ENCODE data around the gene PLD6.
"Not testable (repeated sequence)": the region's sequence is repeated elsewhere in the genome, so short reads cannot be mapped to it uniquely, and the experiment has no call there.

PLD6 gene

GRCh38 chr17:17206124-17206912 is at the start of gene PLD6:
Gene PLD6 (minus strand): TSS chr17:17206333. CDS start chr17:17206286, 47 bp downstream.
- DNase-seq, result peak; percentile 31

- not testable (repeated sequence) for DNase-seq
Observed at GRCh38 chr17:17255689-17256088, 49.6 kb upstream of the PLD6 start.

- no peak for DNase-seq
Observed at GRCh38 chr17:17254036-17254435, 47.9 kb upstream of the PLD6 start.

- no peak for DNase-seq
Observed at GRCh38 chr17:17253406-17253805, 47.3 kb upstream of the PLD6 start.

- DNase-seq, result no peak
Observed at GRCh38 chr17:17252149-17252661, 46.1 kb upstream of the PLD6 start.

- DNase-seq, result no peak
Observed at GRCh38 chr17:17246879-17247278, 40.7 kb upstream of the PLD6 start.

- no peak for DNase-seq
Observed at GRCh38 chr17:17243163-17243562, 37.0 kb upstream of the PLD6 start.

- no peak for DNase-seq
Observed at GRCh38 chr17:17242246-17242645, 36.1 kb upstream of the PLD6 start.

GRCh38 chr17:17241656-17242055 is 35.5 kb upstream of the PLD6 start:
- no peak for DNase-seq

GRCh38 chr17:17239832-17240231 is 33.7 kb upstream of the PLD6 start:
- DNase-seq, result no peak

GRCh38 chr17:17237026-17237799 is 31.1 kb upstream of the PLD6 start, which contains the start of gene FLCN:
Gene FLCN (minus strand): TSS chr17:17237168. CDS start chr17:17228137, 9,031 bp downstream.
- peak; percentile 86 for DNase-seq

GRCh38 chr17:17236295-17237025 is 30.3 kb upstream of the PLD6 start:
- no peak for DNase-seq

GRCh38 chr17:17235212-17236174 is 29.4 kb upstream of the PLD6 start:
- no peak for DNase-seq

GRCh38 chr17:17232303-17232621 is 26.1 kb upstream of the PLD6 start:
- no peak for DNase-seq

- no peak for DNase-seq
Observed at GRCh38 chr17:17231621-17232302, 25.6 kb upstream of the PLD6 start.

GRCh38 chr17:17229416-17230384 is 23.6 kb upstream of the PLD6 start:
- no peak for DNase-seq

- DNase-seq, result no peak
Observed at GRCh38 chr17:17228521-17229279, 22.6 kb upstream of the PLD6 start.

- no peak for DNase-seq
Observed at GRCh38 chr17:17227608-17228520, 21.7 kb upstream of the PLD6 start.

All from NCI-H446 treated with DMSO at 0.1 percent for 48 hours (cell line).